ENCODE data around the gene RFC4. TPM values are rescaled to one million over a fixed set of nuclear protein-coding genes. Genes with fewer than 3 reads are reported as not detected.

Gene RFC4
- total and polyA plus RNA-seq, 2 donors from 2014 or later, result 8.9 to 11.1 TPM

DNA sequence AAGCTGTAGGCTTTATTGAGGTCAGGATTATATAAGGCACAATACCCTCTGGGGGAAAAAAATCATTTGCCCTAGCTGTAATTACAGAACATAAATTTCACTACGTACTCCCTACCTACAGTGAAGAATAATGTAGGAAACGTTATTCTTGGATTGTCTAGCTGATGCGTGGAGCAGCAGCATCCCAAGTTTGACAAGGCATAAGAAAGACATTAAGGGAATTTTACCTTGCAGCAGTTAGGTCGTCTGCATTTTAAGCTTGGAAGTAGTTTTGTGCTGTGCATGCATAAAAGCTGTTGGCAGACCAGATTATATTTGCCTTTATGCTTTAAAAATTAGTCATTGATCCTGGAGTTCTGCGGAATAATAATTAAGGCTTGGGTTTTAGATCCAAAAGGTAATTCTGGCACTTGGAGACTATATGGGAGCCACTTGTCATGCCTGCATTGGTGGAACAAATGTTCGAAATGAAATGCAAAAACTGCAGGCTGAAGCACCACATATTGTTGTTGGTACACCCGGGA is 20.7 kb downstream of the RFC4 start:
- no peak for FAIRE-seq
- Histone ChIP-seq H3K4me3 (ENCODE audit: low read length in 3 of 3) (peak overlapping the region; percentile 99 to 100 (median 100)), H3K27me3 (ENCODE audit: control insufficient read depth, insufficient read depth, low read length) (no peaks in the 10 kb centered on the region), H3K36me3 (ENCODE audit: control insufficient read depth in 2 of 3, insufficient read depth in 3 of 3, low read length in 3 of 3) (peaks cover 44 to 49% (median 46%) of the 10 kb centered on the region in 3 donors), H3K9ac (ENCODE audit: low read length in 3 of 3) (peak overlapping the region; percentile 53 to 100 (median 100)), H3K4me1 (ENCODE audit: control insufficient read depth in 2 of 3, insufficient read depth in 2 of 3, low read depth in 1 of 3, low read length in 3 of 3) (peaks cover 11 to 31% (median 24%) of the 10 kb centered on the region in 3 donors), H3K27ac (ENCODE audit: low read depth in 2 of 2, low read length in 2 of 2) (peak overlapping the region in 1 of 2 donors; percentile 13), H3K9me3 (ENCODE audit: control insufficient read depth in 2 of 3, insufficient read depth in 1 of 3, low read length in 3 of 3) (no peaks in the 10 kb centered on the region)
- TF ChIP-seq, protein P1, sequence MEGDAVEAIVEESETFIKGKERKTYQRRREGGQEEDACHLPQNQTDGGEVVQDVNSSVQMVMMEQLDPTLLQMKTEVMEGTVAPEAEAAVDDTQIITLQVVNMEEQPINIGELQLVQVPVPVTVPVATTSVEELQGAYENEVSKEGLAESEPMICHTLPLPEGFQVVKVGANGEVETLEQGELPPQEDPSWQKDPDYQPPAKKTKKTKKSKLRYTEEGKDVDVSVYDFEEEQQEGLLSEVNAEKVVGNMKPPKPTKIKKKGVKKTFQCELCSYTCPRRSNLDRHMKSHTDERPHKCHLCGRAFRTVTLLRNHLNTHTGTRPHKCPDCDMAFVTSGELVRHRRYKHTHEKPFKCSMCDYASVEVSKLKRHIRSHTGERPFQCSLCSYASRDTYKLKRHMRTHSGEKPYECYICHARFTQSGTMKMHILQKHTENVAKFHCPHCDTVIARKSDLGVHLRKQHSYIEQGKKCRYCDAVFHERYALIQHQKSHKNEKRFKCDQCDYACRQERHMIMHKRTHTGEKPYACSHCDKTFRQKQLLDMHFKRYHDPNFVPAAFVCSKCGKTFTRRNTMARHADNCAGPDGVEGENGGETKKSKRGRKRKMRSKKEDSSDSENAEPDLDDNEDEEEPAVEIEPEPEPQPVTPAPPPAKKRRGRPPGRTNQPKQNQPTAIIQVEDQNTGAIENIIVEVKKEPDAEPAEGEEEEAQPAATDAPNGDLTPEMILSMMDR (IDR thresholded peaks at IDR 0.05; ENCODE audit: borderline replicate concordance, extremely low read depth, insufficient read depth), result no peak
- intact Hi-C loops (cut with DNase I), result no loop called here
- DNase-seq, result no peak

DNA sequence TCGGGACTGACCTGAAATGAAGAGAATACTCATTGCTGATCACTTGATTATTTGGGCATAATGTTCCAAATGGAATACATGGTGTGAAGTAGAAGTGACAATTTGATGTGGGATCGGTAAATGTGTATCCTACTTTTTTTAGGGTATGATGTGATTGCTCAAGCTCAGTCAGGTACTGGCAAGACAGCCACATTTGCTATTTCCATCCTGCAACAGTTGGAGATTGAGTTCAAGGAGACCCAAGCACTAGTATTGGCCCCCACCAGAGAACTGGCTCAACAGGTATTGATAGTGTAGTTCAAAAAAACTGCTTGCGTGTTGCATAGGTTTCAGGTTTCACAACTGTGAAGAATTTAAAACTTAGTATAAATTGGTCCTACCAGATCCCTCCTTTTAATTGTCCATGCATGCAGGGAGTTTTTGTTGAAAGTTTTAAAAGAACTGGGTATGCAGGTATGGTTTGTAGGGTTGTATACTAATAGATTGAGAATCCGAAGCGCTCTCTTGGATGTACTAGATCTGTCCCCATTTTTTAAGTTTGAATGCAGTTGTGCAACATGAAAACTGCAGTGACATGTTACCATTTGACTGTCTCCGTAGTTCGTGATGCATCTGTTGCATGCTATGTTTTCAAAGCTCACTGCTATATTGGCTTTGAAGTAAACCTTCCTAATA is 21.3 kb downstream of the RFC4 start:
- H3K27me3 ChIP-seq (ENCODE audit: control insufficient read depth, insufficient read depth, low read length), result no peaks in the 10 kb centered on the region
- TF ChIP-seq, protein P1 (IDR thresholded peaks at IDR 0.05; ENCODE audit: borderline replicate concordance, extremely low read depth, insufficient read depth), result no peak
- peak overlapping the region; percentile 13 to 42 for H3K27ac ChIP-seq (ENCODE audit: low read depth in 2 of 2, low read length in 2 of 2)
- H3K9ac ChIP-seq (ENCODE audit: low read length in 3 of 3), result peak overlapping the region; percentile 99 to 100 (median 100)
- DNase-seq, result no peak
- peak overlapping the region; percentile 99 to 100 (median 100) for H3K4me3 ChIP-seq (ENCODE audit: low read length in 3 of 3)
- intact Hi-C loops (cut with DNase I), result no loop called here
- H3K9me3 ChIP-seq (ENCODE audit: control insufficient read depth in 2 of 3, insufficient read depth in 1 of 3, low read length in 3 of 3), result no peaks in the 10 kb centered on the region
- peaks cover 44 to 49% (median 46%) of the 10 kb centered on the region in 3 donors for H3K36me3 ChIP-seq (ENCODE audit: control insufficient read depth in 2 of 3, insufficient read depth in 3 of 3, low read length in 3 of 3)
- peaks cover 11 to 31% (median 24%) of the 10 kb centered on the region in 3 donors for H3K4me1 ChIP-seq (ENCODE audit: control insufficient read depth in 2 of 3, insufficient read depth in 2 of 3, low read depth in 1 of 3, low read length in 3 of 3)
- FAIRE-seq, result no peak

DNA sequence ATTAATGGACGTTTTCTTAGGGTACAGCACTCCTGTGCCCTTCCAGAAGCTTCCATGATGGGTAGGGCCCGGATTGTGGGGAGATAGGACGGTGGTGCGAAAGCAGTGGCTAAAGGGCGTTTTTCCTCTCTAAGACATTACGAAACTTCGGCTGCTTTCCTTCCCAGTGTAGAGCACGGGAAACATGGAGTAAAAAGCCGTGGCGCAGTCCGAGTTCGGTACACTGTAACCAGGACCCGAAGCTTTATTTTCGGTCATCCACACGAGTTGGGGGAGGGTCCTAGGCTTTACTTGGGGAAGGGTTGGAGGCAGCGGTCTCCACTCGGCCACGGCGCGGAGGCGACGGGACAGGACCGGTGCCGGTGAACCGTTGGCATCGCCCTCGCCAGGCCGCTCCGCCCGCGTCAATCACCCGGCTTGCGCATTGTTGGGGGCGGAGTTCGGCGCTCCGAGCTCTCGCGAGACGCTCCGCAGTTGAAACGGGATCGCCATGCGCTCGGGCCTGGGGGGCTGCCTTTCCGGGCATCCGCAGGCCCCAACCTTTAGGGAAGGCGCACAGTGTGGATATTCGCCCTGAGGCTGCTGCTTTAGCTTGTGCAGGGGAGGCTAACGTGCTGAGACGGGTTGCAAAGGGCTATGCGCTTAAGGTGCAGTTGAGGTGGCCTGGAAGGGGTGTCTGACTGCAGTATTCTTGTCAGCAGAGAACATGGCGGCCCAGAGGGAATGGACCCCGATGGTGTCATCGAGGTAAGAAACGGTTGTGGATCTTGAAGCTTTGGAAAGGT is 22.4 kb downstream of the RFC4 start:
- Histone ChIP-seq H3K27me3 (ENCODE audit: control insufficient read depth, insufficient read depth, low read length) (no peaks in the 10 kb centered on the region), H3K4me3 (ENCODE audit: low read length in 3 of 3) (peak overlapping the region; percentile 99 to 100 (median 100)), H3K27ac (ENCODE audit: low read depth in 2 of 2, low read length in 2 of 2) (peak overlapping the region; percentile 96 to 99), H3K36me3 (ENCODE audit: control insufficient read depth in 2 of 3, insufficient read depth in 3 of 3, low read length in 3 of 3) (peaks cover 42 to 46% (median 43%) of the 10 kb centered on the region in 3 donors), H3K9ac (ENCODE audit: low read length in 3 of 3) (peak overlapping the region; percentile 99 to 100 (median 100)), H3K4me1 (ENCODE audit: control insufficient read depth in 2 of 3, insufficient read depth in 2 of 3, low read depth in 1 of 3, low read length in 3 of 3) (peaks cover 11 to 30% (median 24%) of the 10 kb centered on the region in 3 donors), H3K9me3 (ENCODE audit: control insufficient read depth in 2 of 3, insufficient read depth in 1 of 3, low read length in 3 of 3) (no peaks in the 10 kb centered on the region)
- FAIRE-seq (no peak), DNase-seq (peak; percentile 86 to 96 (median 91))
- TF ChIP-seq, protein P1 (IDR thresholded peaks at IDR 0.05; ENCODE audit: borderline replicate concordance, extremely low read depth, insufficient read depth), result peak; percentile 9
- intact Hi-C loops (cut with DNase I), result no loop called here

Data from kidney (tissue), 14 donors.